Endodermal cell (in vitro differentiated cells): ENCODE data around the gene ATXN7L1. TPM values are rescaled to one million over a fixed set of nuclear protein-coding genes. Genes with fewer than 3 reads are reported as not detected.

Experiments
- DNase-seq: peaks from one replicate; pipeline ENCODE4 v3.0.0-alpha.2; 2017
- H3K27ac ChIP-seq: 2 replicates; pipeline ENCODE4 v1.5.1; 2013; ENCODE audit warnings: mild to moderate bottlenecking, low read depth, low read length, moderate library complexity
- H3K27me3 ChIP-seq: 2 replicates; pipeline ENCODE4 v1.6.1; 2013; ENCODE audit warnings: mild to moderate bottlenecking, low read length, moderate library complexity; ENCODE audit not compliant: insufficient read depth, control insufficient read depth, poor library complexity, severe bottlenecking
- H3K36me3 ChIP-seq: 2 replicates; pipeline ENCODE4 v1.7.0; 2013; ENCODE audit warnings: mild to moderate bottlenecking, low read length, moderate library complexity; ENCODE audit not compliant: control insufficient read depth, insufficient read depth
- H3K4me1 ChIP-seq: one replicate; pipeline ENCODE4 v1.7.0; 2013; ENCODE audit warnings: low read length; ENCODE audit not compliant: control insufficient read depth, insufficient read depth
- H3K4me3 ChIP-seq: 2 replicates; pipeline ENCODE4 v1.5.1; 2013; ENCODE audit warnings: mild to moderate bottlenecking, low read length, moderate library complexity
- H3K9ac ChIP-seq: 2 replicates; pipeline ENCODE4 v1.6.1; 2013; ENCODE audit warnings: mild to moderate bottlenecking, low read length, moderate library complexity; ENCODE audit not compliant: poor library complexity, severe bottlenecking; ENCODE audit errors: extremely low read depth
- H3K9me3 ChIP-seq: 2 replicates; pipeline ENCODE4 v1.6.1; 2013; ENCODE audit warnings: mild to moderate bottlenecking, low read length, moderate library complexity; ENCODE audit not compliant: control insufficient read depth
- H3K27ac Mint-ChIP-seq: 2 replicates; pipeline ENCODE4 v1.8.0; 2020; ENCODE audit warnings: mixed read lengths
- H3K27me3 Mint-ChIP-seq: 2 replicates; pipeline ENCODE4 v1.8.0; 2021; ENCODE audit warnings: mild to moderate bottlenecking, mixed read lengths; ENCODE audit not compliant: insufficient read depth
- H3K36me3 Mint-ChIP-seq: 2 replicates; pipeline ENCODE4 v1.8.0; 2020; ENCODE audit warnings: low read depth, mixed read lengths
- H3K4me1 Mint-ChIP-seq: 2 replicates; pipeline ENCODE4 v1.8.0; 2020; ENCODE audit warnings: mixed read lengths
- H3K4me3 Mint-ChIP-seq: 2 replicates; pipeline ENCODE4 v1.8.0; 2020; ENCODE audit warnings: mild to moderate bottlenecking, moderate library complexity, mixed read lengths
- H3K9me3 Mint-ChIP-seq: 2 replicates; pipeline ENCODE4 v1.8.0; 2020; ENCODE audit warnings: mild to moderate bottlenecking, mixed read lengths
- CTCF ChIP-seq: fragments of 200-600 bp; sonication (generic); conservative IDR thresholded peaks from 2 replicates; pipeline ENCODE4 v1.5.0; 2021; ENCODE audit warnings: antibody characterized with exemption, mild to moderate bottlenecking
- WGBS, 2 experiments: methylation state at CpG; one replicate each; pipeline versions ENCODE4 v1.1.5 to v1.1.7; 2013; ENCODE audit warnings: missing lambda C conversion rate in 2 of 2, mixed read lengths in 1 of 2; ENCODE audit not compliant: insufficient coverage in 1 of 2, insufficient read length in 1 of 2; 5-methylcytosine and 5-hydroxymethylcytosine counted together
- total RNA-seq, 2 donors: library from RNA; stranded (reverse); fragmentation: NEBNext Ultra II Directional in 1 of 2; extraction: Animal tissue kit (Norgen Biotek cat#: 25700) in 1 of 2; gene quantifications; 2 replicates in 1 of 2; 3 replicates in 1 of 2; pipeline ENCODE4 v1.2.1, GENCODE V29; 2021

Gene ATXN7L1
- total RNA-seq, 2 donors from 2014 or later = 16.9 to 30.4 TPM

GRCh38 chr7:105820363-105821066 lies 55.9 kb downstream of the ATXN7L1 start:
- no peak for TF ChIP-seq CTCF
- WGBS, 2 experiments = 80 to 91% methylated on average over 2 to 5 of the region's 5 CpGs
- H3K4me1 Mint-ChIP-seq = peaks cover 40% of the 10 kb centered on the region
- H3K36me3 Mint-ChIP-seq = peaks cover 10% of the 10 kb centered on the region
- no peak overlapping the region for H3K27ac Mint-ChIP-seq
- Histone ChIP-seq H3K27me3 (no peaks in the 10 kb centered on the region), H3K4me3 (no peak overlapping the region), H3K9me3 (no peaks in the 10 kb centered on the region), H3K27ac (no peak overlapping the region), H3K4me1 (peaks cover 7% of the 10 kb centered on the region), H3K36me3 (no peaks in the 10 kb centered on the region), H3K9ac (no peak overlapping the region)
- no peak overlapping the region for H3K4me3 Mint-ChIP-seq
- H3K9me3 Mint-ChIP-seq = no peaks in the 10 kb centered on the region
- no peaks in the 10 kb centered on the region for H3K27me3 Mint-ChIP-seq
- no peak for DNase-seq

- Histone ChIP-seq H3K9ac (no peak overlapping the region), H3K9me3 (no peaks in the 10 kb centered on the region), H3K27me3 (no peaks in the 10 kb centered on the region), H3K4me3 (no peak overlapping the region), H3K36me3 (no peaks in the 10 kb centered on the region), H3K4me1 (peaks cover 12% of the 10 kb centered on the region), H3K27ac (no peak overlapping the region)
- H3K27me3 Mint-ChIP-seq = no peaks in the 10 kb centered on the region
- no peak for TF ChIP-seq CTCF
- peaks cover 44% of the 10 kb centered on the region for H3K4me1 Mint-ChIP-seq
- peaks cover 10% of the 10 kb centered on the region for H3K36me3 Mint-ChIP-seq
- no peaks in the 10 kb centered on the region for H3K9me3 Mint-ChIP-seq
- WGBS, 2 experiments = 95 to 98% methylated on average over 13 to 18 of the region's 18 CpGs
- no peak for DNase-seq
- no peak overlapping the region for H3K4me3 Mint-ChIP-seq
- H3K27ac Mint-ChIP-seq = no peak overlapping the region
Measured at GRCh38 chr7:105819559-105819958, 56.8 kb downstream of the ATXN7L1 start.

GRCh38 chr7:105816954-105817615 lies 59.3 kb downstream of the ATXN7L1 start:
- DNase-seq = no peak
- Histone ChIP-seq H3K27ac (no peak overlapping the region), H3K4me1 (peaks cover 17% of the 10 kb centered on the region), H3K4me3 (no peak overlapping the region), H3K9ac (no peak overlapping the region), H3K9me3 (no peaks in the 10 kb centered on the region), H3K36me3 (no peaks in the 10 kb centered on the region), H3K27me3 (no peaks in the 10 kb centered on the region)
- H3K4me3 Mint-ChIP-seq = no peak overlapping the region
- no peak overlapping the region for H3K27ac Mint-ChIP-seq
- H3K4me1 Mint-ChIP-seq = peaks cover 60% of the 10 kb centered on the region
- peaks cover 12% of the 10 kb centered on the region for H3K36me3 Mint-ChIP-seq
- TF ChIP-seq CTCF = no peak
- H3K9me3 Mint-ChIP-seq = no peaks in the 10 kb centered on the region
- H3K27me3 Mint-ChIP-seq = no peaks in the 10 kb centered on the region
- 85 to 98% methylated on average over 4 to 5 of the region's 6 CpGs for WGBS, 2 experiments
